Measurements from ENCODE around the gene TRIM68. TPM values are rescaled to one million over a fixed set of nuclear protein-coding genes. Genes with fewer than 3 reads are reported as not detected.

The TRIM68 gene
- total and polyA plus RNA-seq, 9 donors = 13.2 to 19.9 (median 16.1) TPM

- WGBS, 3 donors = 69 to 96% (median 86%) methylated on average over 2 of the region's 2 CpGs
- intact Hi-C loops (cut with DNase I) = no loop called here
- no peak for DNase-seq
Observed at GRCh38 chr11:4645974-4646373, 37.9 kb upstream of the TRIM68 start.

DNA sequence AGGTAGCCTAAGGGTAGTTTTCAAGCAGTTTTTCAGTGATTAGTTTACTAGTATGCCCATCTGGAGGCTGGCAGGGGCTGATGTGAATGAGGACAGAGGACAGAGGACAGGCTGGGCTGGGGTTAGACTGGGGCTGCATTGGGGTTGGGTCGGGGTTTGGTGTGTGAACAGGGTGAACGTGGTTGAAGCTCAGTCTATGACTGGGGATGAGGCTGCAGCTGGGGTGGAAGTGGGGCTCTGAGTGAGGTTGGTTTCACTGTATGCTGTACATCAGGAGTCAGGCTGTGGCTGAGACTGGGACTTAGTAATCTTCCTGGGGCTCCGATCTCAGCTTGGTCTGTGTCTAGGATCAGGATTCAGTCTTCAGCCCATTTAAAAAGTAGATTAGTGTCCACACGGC, 36.2 kb upstream of the TRIM68 start:
- Histone ChIP-seq H3K9me3 (no peaks in the 10 kb centered on the region), H3K36me3 (no peaks in the 10 kb centered on the region), H3K27me3 (no peaks in the 10 kb centered on the region), H3K4me3 (no peak overlapping the region), H3K4me1 (ENCODE audit: insufficient read depth) (peaks cover 10% of the 10 kb centered on the region), H3K27ac (no peak overlapping the region)
- TF ChIP-seq CTCF (IDR thresholded peaks at IDR 0.05) (no peak), EP300 (IDR thresholded peaks at IDR 0.05) (no peak), POLR2A (IDR thresholded peaks at IDR 0.05) (no peak)
- no peak for DNase-seq
- intact Hi-C loops (cut with DNase I) = no loop called here
- 19 to 43% (median 20%) methylated on average over 4 of the region's 4 CpGs for WGBS, 3 donors

More at GRCh38 chr11:4645974-4646373, 37.9 kb upstream of the TRIM68 start:
- Histone ChIP-seq H3K4me1 (ENCODE audit: insufficient read depth) (peaks cover 10% of the 10 kb centered on the region), H3K4me3 (no peak overlapping the region), H3K9me3 (no peaks in the 10 kb centered on the region), H3K36me3 (no peaks in the 10 kb centered on the region), H3K27me3 (no peaks in the 10 kb centered on the region), H3K27ac (no peak overlapping the region)
- TF ChIP-seq POLR2A (IDR thresholded peaks at IDR 0.05) (no peak), CTCF (IDR thresholded peaks at IDR 0.05) (no peak), EP300 (IDR thresholded peaks at IDR 0.05) (no peak)

GRCh38 chr11:4643682-4644081, 35.7 kb upstream of the TRIM68 start, which contains the start of gene OR51E1:
TSS of gene OR51E1 (plus strand) at chr11:4643982. CDS start at chr11:4652527, 8,545 bp downstream.
- 59 to 73% (median 63%) methylated on average over 3 of the region's 3 CpGs for WGBS, 3 donors
- Histone ChIP-seq H3K4me3 (no peak within 1 kb of the TSS), H3K27ac (no peak within 1 kb of the TSS)

DNA sequence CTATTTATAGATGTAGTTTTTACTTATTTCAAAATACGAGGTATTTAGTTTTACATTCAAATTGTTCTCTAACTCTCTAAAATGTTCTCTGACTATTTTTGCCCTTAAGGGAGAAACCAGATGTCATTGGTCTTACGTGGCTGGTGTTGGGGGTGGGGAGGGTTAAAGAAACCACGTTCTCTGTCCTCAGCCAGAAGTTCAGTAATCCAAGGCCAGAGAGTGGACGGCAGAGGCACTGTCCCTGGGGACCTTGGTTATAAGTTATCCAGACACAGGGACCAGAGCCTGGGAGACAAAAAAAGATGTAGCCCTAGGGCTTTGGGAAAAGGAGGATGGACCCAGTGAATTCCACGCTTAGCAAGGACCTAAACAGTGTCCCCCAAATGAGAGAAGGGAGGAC, 35.0 kb upstream of the TRIM68 start:
- no peaks in the 10 kb centered on the region for H3K9me3 ChIP-seq
- H3K4me1 ChIP-seq (ENCODE audit: insufficient read depth) = peaks cover 9% of the 10 kb centered on the region
- intact Hi-C loops (cut with DNase I) = no loop called here
- DNase-seq = no peak
- no peak overlapping the region for H3K4me3 ChIP-seq
- TF ChIP-seq EP300 (IDR thresholded peaks at IDR 0.05) (no peak), POLR2A (IDR thresholded peaks at IDR 0.05) (no peak), CTCF (IDR thresholded peaks at IDR 0.05) (no peak)
- H3K36me3 ChIP-seq = no peaks in the 10 kb centered on the region
- no peak overlapping the region for H3K27ac ChIP-seq
- 13 to 20% (median 15%) methylated on average over 5 of the region's 5 CpGs for WGBS, 3 donors
- no peaks in the 10 kb centered on the region for H3K27me3 ChIP-seq

More at GRCh38 chr11:4643682-4644081, 35.7 kb upstream of the TRIM68 start, which contains the start of gene OR51E1:
- Histone ChIP-seq H3K4me1 (ENCODE audit: insufficient read depth) (peaks cover 10% of the 10 kb centered on the region), H3K36me3 (no peaks in the 10 kb centered on the region), H3K27me3 (no peaks in the 10 kb centered on the region), H3K9me3 (no peaks in the 10 kb centered on the region)
- TF ChIP-seq POLR2A (IDR thresholded peaks at IDR 0.05) = no peak
- no peak for TF ChIP-seq EP300 (IDR thresholded peaks at IDR 0.05)
- no peak for TF ChIP-seq CTCF (IDR thresholded peaks at IDR 0.05)
- no peak for DNase-seq
- intact Hi-C loops (cut with DNase I) = no loop called here

Measured in ovary (tissue), 9 donors.